ENCODE data around the gene TMEM94. TPM values are rescaled to one million over a fixed set of nuclear protein-coding genes. Genes with fewer than 3 reads are reported as not detected.
A peak's percentile ranks its signal among the peaks of the same experiment; 100 is the strongest.

TMEM94 gene
- total and polyA plus RNA-seq, 2 of the 4 experiments (the other 2 are of a cell fraction), result 8.4 to 64.7 TPM

GRCh38 chr17:75476271-75476671 is 19.8 kb downstream of the TMEM94 start:
- Histone ChIP-seq H3K79me1 (ENCODE audit: low read depth in 1 of 2, low read length in 2 of 2) (peaks cover 22 to 53% of the 10 kb centered on the region in 2 experiments), H4K5ac (ENCODE audit: low read depth, low read length) (peak overlapping the region; percentile 33; the same call in 1 of the 2 replicates), H3K56ac (ENCODE audit: extremely low read depth, insufficient read depth, low read length) (no peak overlapping the region), H2AFZ (replicated peaks; ENCODE audit: low read length, poor library complexity) (peak overlapping the region; percentile 64), H3K9me1 (ENCODE audit: insufficient read depth, low read length) (peaks cover 4% of the 10 kb centered on the region; the same call in 1 of the 2 replicates), H3K36me3 (ENCODE audit: control insufficient read depth, insufficient read depth, low read length) (peaks cover 19% of the 10 kb centered on the region; the same call in 1 of the 2 replicates), H3K27me3 (ENCODE audit: control insufficient read depth, insufficient read depth, low read length) (no peaks in the 10 kb centered on the region), H4K91ac (ENCODE audit: insufficient read depth, low read depth, low read length) (peak overlapping the region; percentile 49; the same call in 1 of the 2 replicates), H3K23ac (ENCODE audit: low read depth, low read length) (peak overlapping the region; percentile 57), H3K4me1 (ENCODE audit: control insufficient read depth, insufficient read depth, low read length) (peaks cover 10% of the 10 kb centered on the region), H3K9me3 (ENCODE audit: control insufficient read depth, insufficient read depth, low read length) (no peaks in the 10 kb centered on the region), H2BK20ac (ENCODE audit: low read depth, low read length) (no peak overlapping the region; the same call in 1 of the 2 replicates), H2AK5ac (ENCODE audit: low read depth, low read length) (peak overlapping the region; percentile 88; the same call in 1 of the 2 replicates), H3K4me2 (ENCODE audit: low read depth, low read length) (peak overlapping the region; percentile 53), H3K27ac (ENCODE audit: insufficient read depth, low read length) (no peak overlapping the region), H2BK5ac (ENCODE audit: low read depth, low read length, poor library complexity, severe bottlenecking) (peak overlapping the region; percentile 46), H3K4ac (ENCODE audit: low read depth, low read length) (peak overlapping the region; percentile 75; the same call in 1 of the 2 replicates), H3K14ac (replicated peaks; ENCODE audit: low read depth, low read length) (peak overlapping the region; percentile 43; the same call in 1 of the 2 replicates), H2BK120ac (ENCODE audit: low read depth, low read length) (peak overlapping the region; percentile 38; the same call in 1 of the 2 replicates), H3K18ac (ENCODE audit: low read depth, low read length) (no peak overlapping the region), H4K8ac (ENCODE audit: low read depth in 2 of 2, low read length in 2 of 2) (peak overlapping the region in 1 of 2 experiments; percentile 73; a peak in 2 of 4 replicates), H3K4me3 (ENCODE audit: insufficient read depth, low read depth, low read length) (no peak overlapping the region), H4K20me1 (ENCODE audit: insufficient read depth, low read length) (peaks cover 33% of the 10 kb centered on the region), H2BK15ac (ENCODE audit: low read depth, low read length) (peak overlapping the region; percentile 41; the same call in 1 of the 3 replicates), H3K9ac (ENCODE audit: low read depth, low read length) (peak overlapping the region; percentile 10; the same call in 1 of the 2 replicates), H2AK9ac (replicated peaks; ENCODE audit: low read depth, low read length, poor library complexity) (no peak overlapping the region)
- ATAC-seq (ENCODE audit: low read depth), result peak; percentile 80
- dilution Hi-C loops (cut with HindIII; ENCODE audit: low sequenced_read_pairs, unreplicated experiment) (no loop called here), intact Hi-C loops (cut with micrococcal nuclease) (no loop called here), in situ Hi-C loops (cut with MboI; ENCODE audit: low sequenced_read_pairs) (no loop called here)
- DNase-seq, result peak; percentile 39
- no TSS peak for BruUV-seq (replicated peaks)
- CTCF ChIA-PET, result interaction anchor here (0.7 kb wide), 1 partner anchor 50 kb away, joined by 3 read pairs; no protein-coding TSS in a partner anchor
- 40% methylated on average over 2 of the region's 8 CpGs; no CpG with 5 or more reads in 1 of the 2 experiments for WGBS, 2 experiments (ENCODE audit: extremely low coverage in 2 of 2, insufficient read length in 1 of 2)
- no peak for TF ChIP-seq RCOR1 (IDR thresholded peaks at IDR 0.05; ENCODE audit: insufficient replicate concordance, low read length)
- TF ChIP-seq RFX5 (IDR thresholded peaks at IDR 0.05; ENCODE audit: low read depth, low read length), result no peak
- TF ChIP-seq POLR2A (IDR thresholded peaks at IDR 0.05; ENCODE audit: low read depth, low read length), result no peak
- TF ChIP-seq USF2 (IDR thresholded peaks at IDR 0.05; ENCODE audit: low read depth, low read length), result no peak
- no peak for TF ChIP-seq ELK1 (IDR thresholded peaks at IDR 0.05; ENCODE audit: borderline replicate concordance, low read depth, low read length)
- no peak for TF ChIP-seq FOS (IDR thresholded peaks at IDR 0.05; ENCODE audit: low read depth, low read length)
- TF ChIP-seq MAFK (IDR thresholded peaks at IDR 0.05; ENCODE audit: low read depth, low read length), result no peak
- TF ChIP-seq CEBPB (IDR thresholded peaks at IDR 0.05; ENCODE audit: low read depth, low read length), result no peak
- TF ChIP-seq MAZ (IDR thresholded peaks at IDR 0.05; ENCODE audit: borderline replicate concordance, low read depth, low read length), result no peak
- no peak for TF ChIP-seq RAD21 (IDR thresholded peaks at IDR 0.05; ENCODE audit: low read length)
- TF ChIP-seq CTCF (conservative IDR thresholded peaks at IDR 0.05; ENCODE audit: low read depth, low read length), result no peak
- TF ChIP-seq MXI1 (IDR thresholded peaks at IDR 0.05; ENCODE audit: borderline replicate concordance, low read depth, low read length), result no peak
- TF ChIP-seq BHLHE40 (IDR thresholded peaks at IDR 0.05; ENCODE audit: low read depth, low read length), result no peak
- TF ChIP-seq SMC3 (IDR thresholded peaks at IDR 0.05; ENCODE audit: low read depth, low read length), result no peak
- TF ChIP-seq NFE2L2 (IDR thresholded peaks at IDR 0.05; ENCODE audit: low read depth, low read length), result no peak
- TF ChIP-seq CHD1 (IDR thresholded peaks at IDR 0.05; ENCODE audit: low read depth, low read length), result no peak
- POLR2A ChIA-PET (ENCODE audit: unreplicated experiment), result no interaction called here

Measured in IMR-90 (cell line).